Measurements from ENCODE around the gene CMTM1. TPM values are rescaled to one million over a fixed set of nuclear protein-coding genes. Genes with fewer than 3 reads are reported as not detected.

CMTM1 gene, protein sequence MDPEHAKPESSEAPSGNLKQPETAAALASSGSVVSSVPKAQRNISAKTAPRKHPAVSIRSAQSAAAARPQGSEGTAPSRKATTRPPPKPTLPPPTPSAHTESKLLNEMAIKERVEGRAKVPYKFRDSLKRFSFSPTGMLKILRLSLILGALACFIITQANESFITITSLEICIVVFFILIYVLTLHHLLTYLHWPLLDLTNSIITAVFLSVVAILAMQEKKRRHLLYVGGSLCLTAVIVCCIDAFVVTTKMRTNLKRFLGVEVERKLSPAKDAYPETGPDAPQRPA
- 6.1 and 9.4 TPM in 2 replicates for total RNA-seq (2021)
- percentile 58 among the genes with signal in this experiment for Bru-seq, nascent RNA
- BruChase-seq, experiment 1, labeled RNA remaining after a 2-hour chase: percentile 57 among the genes with signal in this experiment
- percentile 84 among the genes with signal in this experiment for BruChase-seq, experiment 2, labeled RNA remaining after a 6-hour chase
- long read RNA-seq, partial matches to known transcripts: 0 of 2 reads
- long read RNA-seq, other reads (novel, unspliced or antisense): 2 of 2 reads

DNA sequence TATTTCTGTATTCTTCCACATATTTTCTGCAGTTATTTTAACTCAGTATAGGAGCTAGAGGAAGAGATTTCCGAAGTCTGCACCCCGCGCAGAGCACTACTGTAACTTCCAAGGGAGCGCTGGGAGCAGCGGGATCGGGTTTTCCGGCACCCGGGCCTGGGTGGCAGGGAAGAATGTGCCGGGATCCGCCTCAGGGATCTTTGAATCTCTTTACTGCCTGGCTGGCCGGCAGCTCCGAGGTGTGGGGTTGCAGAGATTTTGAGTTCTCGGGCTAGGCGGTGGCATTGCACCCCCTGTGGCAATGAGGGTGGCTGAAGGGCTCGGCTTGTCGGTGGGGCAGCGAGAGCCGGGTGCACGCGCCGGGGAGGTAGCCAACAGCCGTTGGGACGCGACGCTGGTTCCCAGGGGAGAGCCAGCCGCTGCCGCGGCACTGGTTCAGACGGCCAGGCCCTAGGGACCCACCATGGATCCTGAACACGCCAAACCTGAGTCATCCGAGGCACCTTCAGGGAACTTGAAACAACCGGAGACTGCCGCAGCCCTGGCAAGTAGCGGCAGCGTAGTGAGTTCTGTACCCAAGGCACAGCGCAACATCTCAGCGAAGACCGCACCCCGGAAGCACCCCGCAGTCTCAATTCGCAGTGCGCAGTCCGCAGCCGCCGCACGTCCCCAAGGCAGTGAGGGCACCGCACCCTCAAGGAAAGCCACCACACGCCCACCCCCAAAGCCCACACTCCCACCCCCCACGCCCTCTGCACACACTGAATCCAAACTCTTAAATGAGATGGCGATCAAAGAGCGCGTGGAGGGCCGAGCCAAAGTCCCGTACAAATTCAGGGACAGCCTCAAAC, at the start of gene CMTM1:
TSS of gene CMTM1 (plus strand) at position 389 of the 851 bp plus-strand sequence. CDS start at position 464, 75 bp downstream.
- Histone ChIP-seq H3K4me2 (no peak within 1 kb of the TSS), H3K4me1 (replicated peaks; ENCODE audit: insufficient read depth) (peaks cover 22% of the 10 kb centered on the region), H3K27me3 (ENCODE audit: insufficient read depth, low read depth) (no peaks in the 10 kb centered on the region), H3K79me2 (ENCODE audit: low read depth) (no peaks in the 10 kb centered on the region), H3K4me3 (no peak within 1 kb of the TSS), H3F3A (ENCODE audit: insufficient read depth, low read depth) (peaks cover 14% of the 10 kb centered on the region), H2AFZ (no peak within 1 kb of the TSS), H3K36me3 (ENCODE audit: low read depth) (0 out of 2 replicates have a peak, but pooled peaks cover 5% of the 10 kb centered on the region), H3K9me2 (ENCODE audit: insufficient read depth) (no peaks in the 10 kb centered on the region), H3K27ac (no peak within 1 kb of the TSS), H4K20me1 (ENCODE audit: insufficient read depth) (no peaks in the 10 kb centered on the region), H3K9me3 (ENCODE audit: insufficient read depth, low read depth) (0 out of 2 replicates have a peak, but pooled peaks cover 5% of the 10 kb centered on the region)
- BruUV-seq (replicated peaks): no TSS peak
- DNase-seq: no peak
- intact Hi-C loops (cut with micrococcal nuclease; ENCODE audit: unreplicated experiment): no loop called here
- TF ChIP-seq CTCF (conservative IDR thresholded peaks at IDR 0.05) (no peak), EZH2 (IDR thresholded peaks at IDR 0.05; ENCODE audit: low read depth) (no peak)
- ChIA-PET POLR2A (ENCODE audit: unreplicated experiment) (no interaction called here), CTCF (no interaction called here)

GRCh38 chr16:66516509-66516807, 49.8 kb upstream of the CMTM1 start:
- no peaks in the 10 kb centered on the region for H3K79me2 ChIP-seq (ENCODE audit: low read depth)
- BruUV-seq (replicated peaks): no TSS peak
- TF ChIP-seq CTCF (conservative IDR thresholded peaks at IDR 0.05): no peak
- TF ChIP-seq EZH2 (IDR thresholded peaks at IDR 0.05; ENCODE audit: low read depth): no peak
- CTCF ChIA-PET: no interaction called here
- no peak overlapping the region; the same call in 1 of the 2 replicates for H3K27ac ChIP-seq
- POLR2A ChIA-PET (ENCODE audit: unreplicated experiment): no interaction called here
- no peak overlapping the region for H2AFZ ChIP-seq
- no peaks in the 10 kb centered on the region for H3K36me3 ChIP-seq (ENCODE audit: low read depth)
- no peaks in the 10 kb centered on the region for H4K20me1 ChIP-seq (ENCODE audit: insufficient read depth)
- no peaks in the 10 kb centered on the region for H3K27me3 ChIP-seq (ENCODE audit: insufficient read depth, low read depth)
- no peaks in the 10 kb centered on the region for H3K9me3 ChIP-seq (ENCODE audit: insufficient read depth, low read depth)
- H3K4me1 ChIP-seq (replicated peaks; ENCODE audit: insufficient read depth): peaks cover 78% of the 10 kb centered on the region
- intact Hi-C loops (cut with micrococcal nuclease; ENCODE audit: unreplicated experiment): loop anchor here (10.0 kb wide), 2 partner anchors 242 to 418 kb away; partner anchors contain the start of genes CES2 and CIAO2B
- peak overlapping the region; percentile 62 for H3K4me2 ChIP-seq
- H3K9me2 ChIP-seq (ENCODE audit: insufficient read depth): no peaks in the 10 kb centered on the region
- DNase-seq: no peak
- H3K4me3 ChIP-seq: no peak overlapping the region
- peaks cover 38% of the 10 kb centered on the region for H3F3A ChIP-seq (ENCODE audit: insufficient read depth, low read depth)

- H3K27ac ChIP-seq: peak overlapping the region; percentile 84
- intact Hi-C loops (cut with micrococcal nuclease; ENCODE audit: unreplicated experiment): loop anchor here (10.0 kb wide), 2 partner anchors 242 to 418 kb away; partner anchors contain the start of genes CES2 and CIAO2B
- H3K9me3 ChIP-seq (ENCODE audit: insufficient read depth, low read depth): no peaks in the 10 kb centered on the region
- H3F3A ChIP-seq (ENCODE audit: insufficient read depth, low read depth): peaks cover 38% of the 10 kb centered on the region
- H3K4me1 ChIP-seq (replicated peaks; ENCODE audit: insufficient read depth): peaks cover 78% of the 10 kb centered on the region
- H3K27me3 ChIP-seq (ENCODE audit: insufficient read depth, low read depth): no peaks in the 10 kb centered on the region
- POLR2A ChIA-PET (ENCODE audit: unreplicated experiment): no interaction called here
- TF ChIP-seq EZH2 (IDR thresholded peaks at IDR 0.05; ENCODE audit: low read depth) (no peak), CTCF (conservative IDR thresholded peaks at IDR 0.05) (no peak)
- peak; percentile 91 to 98 for DNase-seq
- peak overlapping the region; percentile 71 for H3K4me2 ChIP-seq
- H3K4me3 ChIP-seq: peak overlapping the region; percentile 25; the same call in 1 of the 2 replicates
- H2AFZ ChIP-seq: no peak overlapping the region
- no peaks in the 10 kb centered on the region for H3K79me2 ChIP-seq (ENCODE audit: low read depth)
- CTCF ChIA-PET: interaction anchor here (0.5 kb wide), 1 partner anchor 152 kb away, joined by 3 read pairs; no protein-coding TSS in a partner anchor
- BruUV-seq (replicated peaks): TSS peak; percentile 94
- H4K20me1 ChIP-seq (ENCODE audit: insufficient read depth): no peaks in the 10 kb centered on the region
- H3K36me3 ChIP-seq (ENCODE audit: low read depth): no peaks in the 10 kb centered on the region
- no peaks in the 10 kb centered on the region for H3K9me2 ChIP-seq (ENCODE audit: insufficient read depth)
These were observed 49.2 kb upstream of the CMTM1 start for GRCh38 chr16:66516808-66517585.
